NCI-H1930 (cell line): Measurements from ENCODE around the gene CYP24A1.
A peak's percentile ranks its signal among the peaks of the same experiment; 100 is the strongest.

Source experiments
- DNase-seq, 2 experiments: peaks; one replicate each; lab custom pipeline; 2025; lab: John Stamatoyannopoulos, UW

Gene CYP24A1

DNA sequence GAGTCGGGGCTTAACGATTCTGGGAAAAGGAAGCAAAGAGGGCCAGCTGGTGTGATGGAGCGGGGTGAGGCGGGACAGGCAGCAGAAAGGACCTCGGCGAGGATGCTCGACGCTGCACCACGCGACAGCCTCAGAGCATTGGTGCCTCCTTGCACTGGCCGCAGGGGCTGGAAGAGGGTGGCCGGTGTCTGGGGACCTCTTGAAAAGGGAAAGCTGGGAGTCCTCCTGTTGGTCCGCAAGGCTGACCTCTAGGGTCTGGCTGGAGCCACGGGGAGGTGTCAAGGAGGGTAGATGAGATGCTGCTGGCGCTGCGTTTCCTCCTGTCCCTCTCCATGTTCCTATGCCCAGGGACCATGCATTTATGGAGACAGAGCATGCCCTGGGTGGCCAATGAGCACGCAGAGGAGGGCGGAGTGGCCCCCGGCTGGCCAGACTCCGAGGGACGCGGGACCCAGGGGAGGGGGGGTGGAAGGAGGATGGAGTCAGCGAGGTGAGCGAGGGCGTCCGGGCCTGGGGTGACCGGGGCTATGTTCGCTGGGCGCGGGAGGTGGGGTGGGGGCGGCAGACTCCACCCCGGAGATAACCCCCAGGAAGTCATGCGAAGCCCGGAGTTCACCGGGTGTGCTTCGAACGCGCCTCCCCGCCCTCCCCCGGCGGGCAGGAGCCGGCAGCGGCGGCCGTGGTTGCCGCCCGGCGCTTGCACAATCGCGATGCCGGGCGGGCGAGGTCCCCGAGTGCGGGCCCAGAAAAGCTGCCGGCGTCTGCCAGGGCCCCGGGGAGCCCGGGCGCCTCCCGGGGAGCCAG is at the start of gene CYP24A1:
Gene CYP24A1 (minus strand): TSS at position 334 of the 804 bp plus-strand sequence. CDS start 407 bp downstream, outside the sequence.
- no peak for DNase-seq

DNA sequence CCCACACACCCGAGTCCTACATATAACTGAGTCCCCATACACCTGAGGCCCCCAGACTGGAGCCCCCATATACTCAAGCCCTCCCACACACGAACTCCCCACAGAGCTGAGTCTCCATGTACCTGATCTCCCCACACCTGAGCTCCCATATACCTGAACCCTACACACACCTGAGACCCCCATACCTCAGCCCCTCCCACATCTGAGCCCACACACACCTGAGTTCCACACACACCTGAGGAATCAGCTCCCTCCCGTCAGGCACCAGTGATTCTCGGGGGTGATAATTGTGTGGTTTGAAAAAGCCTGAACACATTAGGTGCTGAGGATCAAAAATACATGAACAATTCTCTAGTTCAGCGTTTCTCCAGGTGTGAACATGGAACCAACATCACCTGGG is 49.5 kb upstream of the CYP24A1 start:
- DNase-seq: no peak

DNA sequence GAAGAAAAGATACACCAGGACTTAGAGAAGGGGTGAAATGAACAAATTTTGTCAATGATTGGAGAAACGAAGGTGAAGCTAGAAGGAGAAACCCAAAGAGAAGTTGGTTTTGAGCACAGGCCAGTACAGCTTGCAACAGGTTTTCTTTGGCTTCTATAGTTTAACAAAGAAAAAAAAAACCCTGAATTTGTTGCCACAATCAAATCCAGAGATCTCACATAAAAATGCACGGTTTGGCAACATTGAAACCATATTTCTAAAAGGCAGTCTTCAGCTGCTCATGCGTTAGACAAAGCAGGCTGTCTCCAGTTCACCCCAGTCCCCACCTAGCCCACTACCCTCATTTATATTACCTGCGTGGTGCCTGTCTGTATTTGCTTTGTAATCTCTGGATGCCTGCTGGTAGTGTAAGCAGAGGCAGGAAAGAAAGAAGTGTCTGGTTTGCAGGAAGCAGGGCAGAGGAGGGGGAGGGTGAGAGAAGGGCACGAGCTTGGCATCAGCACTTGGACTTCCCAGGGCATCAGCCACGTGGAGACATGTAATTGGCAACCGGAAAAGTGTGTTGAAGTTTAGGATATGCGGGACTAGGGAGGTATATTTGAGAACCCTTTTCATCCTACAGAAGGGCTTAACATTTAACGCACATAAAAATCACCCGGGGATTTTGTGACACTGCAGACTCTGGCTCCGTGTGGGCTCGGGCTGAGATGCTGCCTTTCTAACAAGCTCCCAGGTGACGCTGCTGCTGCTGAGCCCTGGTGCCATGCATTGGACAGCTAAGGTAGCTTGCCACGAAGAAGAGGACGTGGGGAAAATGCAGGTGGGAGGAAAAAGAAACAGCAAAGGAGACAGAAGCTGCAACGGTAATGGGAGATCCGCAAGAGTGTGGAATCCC is 48.5 kb upstream of the CYP24A1 start:
- no peak for DNase-seq

DNA sequence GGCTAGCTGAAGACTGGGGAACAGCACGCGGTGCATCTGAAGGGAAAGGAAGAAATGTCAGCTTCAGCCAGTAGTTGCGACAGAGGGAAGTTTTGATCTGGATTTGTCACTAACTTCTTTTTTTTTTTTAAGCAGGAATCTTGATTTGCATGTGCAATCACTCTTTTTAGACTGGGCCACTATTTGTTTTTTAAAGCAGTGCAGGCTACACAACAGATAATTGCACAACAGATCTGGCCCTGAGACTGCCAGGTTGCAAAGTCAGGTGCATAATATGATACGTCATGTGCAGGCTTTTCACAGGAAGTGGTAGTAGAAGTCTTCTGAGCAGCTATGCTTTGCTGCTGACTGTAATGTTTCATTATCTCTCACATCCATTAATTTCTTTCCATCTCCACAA is 47.6 kb upstream of the CYP24A1 start:
- DNase-seq: no peak

DNA sequence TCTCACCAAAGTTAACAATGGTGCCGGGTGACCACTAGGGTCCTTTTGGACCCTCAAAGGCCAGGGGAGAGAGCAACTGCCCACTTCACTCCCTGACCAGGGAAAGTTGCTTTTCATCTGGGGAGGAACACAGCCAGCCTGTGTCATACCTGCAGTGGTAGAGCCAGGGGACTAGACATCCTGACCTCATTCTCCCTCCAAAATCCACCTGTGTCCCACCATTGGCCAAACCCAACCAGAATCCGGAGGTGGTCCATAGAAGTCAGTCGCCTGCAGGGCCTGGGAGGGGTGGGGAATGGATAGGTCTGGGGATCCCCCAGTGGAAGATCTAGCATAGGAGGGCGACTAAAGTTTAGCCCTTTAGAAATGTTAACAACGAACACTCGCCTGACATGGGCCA is 46.9 kb upstream of the CYP24A1 start:
- DNase-seq: no peak

DNA sequence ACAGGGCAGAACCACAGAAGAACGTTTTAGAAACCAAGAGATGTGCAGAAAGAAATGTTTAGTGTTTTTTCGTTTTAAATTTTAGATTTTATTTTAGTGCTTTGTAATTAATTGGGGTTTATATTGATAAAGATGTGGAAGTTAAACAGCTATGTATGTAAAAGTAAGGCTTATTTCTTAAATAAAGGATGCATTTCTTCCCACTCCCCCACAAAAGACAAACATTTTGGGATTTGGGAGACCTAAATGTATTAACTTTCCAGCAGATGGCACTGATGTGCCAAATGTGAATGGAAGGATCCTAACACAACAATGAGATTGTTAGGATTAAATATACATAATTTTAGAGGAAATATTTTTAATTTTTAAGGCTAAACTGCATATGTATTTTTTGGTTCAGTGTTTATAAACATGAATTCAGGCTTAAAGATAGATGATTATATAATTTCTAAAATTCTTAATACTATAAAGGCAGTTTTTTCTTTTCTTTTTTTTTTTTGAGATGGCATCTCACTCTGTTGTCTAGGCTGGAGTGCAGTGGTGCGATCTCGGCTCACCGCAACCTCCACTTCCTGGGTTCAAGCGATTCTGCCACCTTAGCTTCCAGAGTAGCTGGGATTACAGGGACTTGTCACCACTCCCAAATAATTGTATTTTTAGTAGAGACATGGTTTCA is 46.1 kb upstream of the CYP24A1 start:
- DNase-seq: peak; percentile 22 to 27

DNA sequence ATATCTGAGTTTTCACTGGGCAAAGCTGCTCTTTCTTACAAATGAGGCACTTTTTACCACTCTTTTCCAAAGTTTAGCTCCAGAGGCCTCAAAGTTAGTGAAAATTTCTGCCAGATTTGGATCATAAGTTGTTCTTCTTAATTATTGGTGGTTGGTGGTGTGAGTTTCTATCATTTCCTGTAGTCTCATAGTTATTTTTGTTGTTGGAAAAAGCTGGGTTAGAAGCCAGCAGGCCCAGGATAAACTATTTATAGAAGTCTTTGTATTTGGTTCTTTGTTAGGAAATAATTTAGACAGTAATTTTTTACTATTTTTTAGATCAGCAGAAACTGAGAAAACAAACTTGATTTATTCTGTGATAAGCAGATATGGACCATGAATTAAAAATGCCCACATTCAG is 44.7 kb upstream of the CYP24A1 start:
- DNase-seq: no peak

DNA sequence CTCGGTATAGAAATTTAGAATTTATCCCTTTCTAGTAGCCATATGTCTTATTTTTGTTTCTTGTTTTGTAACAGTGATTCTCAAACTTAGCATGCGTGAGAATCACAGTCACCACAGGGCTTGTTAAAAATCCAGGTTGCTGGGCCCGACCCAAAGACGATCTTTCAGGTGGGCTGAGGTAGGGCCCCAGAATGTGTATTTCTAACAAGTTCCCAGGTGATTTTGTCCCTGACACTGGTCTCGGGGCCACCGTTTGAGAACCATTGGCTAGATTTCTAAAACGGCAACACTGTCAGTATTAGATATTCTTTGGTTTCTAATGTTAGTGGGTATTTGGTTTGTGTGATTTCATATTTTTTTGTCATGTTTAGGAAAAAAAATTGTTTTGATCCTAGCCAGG is 44.0 kb upstream of the CYP24A1 start:
- DNase-seq: no peak

DNA sequence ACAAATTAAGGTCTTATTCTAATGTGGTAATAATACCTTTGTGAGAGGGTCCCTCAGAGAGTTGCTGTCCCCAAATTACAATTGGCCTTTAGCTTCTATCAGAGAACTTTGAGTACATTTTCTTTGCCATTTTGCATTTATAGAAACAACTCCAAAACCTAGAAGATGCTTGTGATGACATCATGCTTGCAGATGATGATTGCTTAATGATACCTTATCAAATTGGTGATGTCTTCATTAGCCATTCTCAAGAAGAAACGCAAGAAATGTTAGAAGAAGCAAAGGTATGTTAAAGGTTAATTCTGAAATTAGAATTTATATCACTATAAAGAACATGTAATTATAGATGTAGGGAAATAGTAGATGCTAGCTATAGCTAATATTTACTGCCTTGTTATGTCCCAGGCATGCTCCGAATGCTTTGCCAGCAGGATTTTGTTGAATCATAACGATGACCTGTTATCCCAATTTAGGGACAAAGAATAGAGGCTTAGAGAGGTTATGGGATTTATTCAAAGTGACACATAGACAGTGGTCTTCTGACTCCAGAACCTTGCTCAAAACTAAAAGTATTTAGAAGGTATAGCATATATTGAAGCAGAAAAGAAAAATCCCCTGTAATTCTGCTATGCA is 41.5 kb upstream of the CYP24A1 start:
- DNase-seq: no peak

DNA sequence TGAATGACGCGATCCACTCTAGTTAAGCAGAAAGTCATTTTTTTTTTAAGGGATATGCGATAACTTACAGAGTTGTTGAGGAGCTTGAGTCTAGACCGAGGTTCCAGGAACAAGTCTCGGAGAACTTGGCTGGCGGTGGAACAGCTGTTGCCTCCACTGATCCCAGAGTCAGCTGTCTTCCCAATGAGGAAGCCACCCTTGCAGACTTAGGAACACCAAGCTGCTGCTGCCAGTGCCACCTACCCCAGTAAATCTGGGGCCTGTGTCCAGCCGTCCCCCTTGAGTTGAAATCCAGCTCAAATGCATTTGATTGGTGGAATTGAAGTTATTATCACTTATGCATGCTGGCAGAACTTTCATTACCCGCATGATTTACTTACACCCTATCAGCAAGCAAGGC is 40.8 kb upstream of the CYP24A1 start:
- no peak for DNase-seq

DNA sequence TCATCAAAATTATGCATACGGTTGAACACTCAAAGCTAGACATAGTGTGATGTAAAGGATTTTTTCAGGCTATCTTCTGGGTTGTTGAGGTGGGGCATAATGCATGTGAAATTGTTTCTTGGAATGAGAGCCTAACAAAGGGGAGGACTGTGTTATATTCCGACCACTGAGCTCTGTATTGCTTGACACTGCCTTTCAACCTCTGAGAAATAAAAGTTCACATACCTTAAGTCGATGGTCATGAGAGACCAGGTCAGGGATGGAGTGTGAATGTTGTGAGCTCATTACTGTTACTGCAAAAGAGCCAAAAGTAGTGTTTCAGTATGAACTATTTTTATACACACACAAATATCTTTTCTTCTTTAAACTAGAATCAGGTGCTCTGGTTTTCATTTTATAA is 39.1 kb upstream of the CYP24A1 start:
- DNase-seq: no peak

DNA sequence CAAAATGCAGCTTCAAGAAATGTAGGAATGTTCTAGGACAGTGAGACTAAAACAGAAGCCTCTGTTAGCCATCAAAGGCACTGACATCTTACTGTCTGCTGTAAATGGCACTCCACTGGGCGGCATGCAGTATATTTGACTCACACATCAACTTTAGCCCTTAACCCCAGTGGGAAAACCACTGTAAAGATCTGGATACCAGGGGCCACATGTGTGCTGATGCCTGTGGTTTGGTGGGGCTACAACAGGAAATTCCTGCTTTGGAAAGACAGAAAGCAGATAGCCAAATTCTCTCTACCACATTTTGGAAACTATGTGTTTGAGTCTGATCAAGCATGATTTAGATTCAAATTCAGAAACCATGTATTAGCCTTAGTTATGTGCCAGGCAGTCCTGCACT is 38.4 kb upstream of the CYP24A1 start:
- no peak for DNase-seq

DNA sequence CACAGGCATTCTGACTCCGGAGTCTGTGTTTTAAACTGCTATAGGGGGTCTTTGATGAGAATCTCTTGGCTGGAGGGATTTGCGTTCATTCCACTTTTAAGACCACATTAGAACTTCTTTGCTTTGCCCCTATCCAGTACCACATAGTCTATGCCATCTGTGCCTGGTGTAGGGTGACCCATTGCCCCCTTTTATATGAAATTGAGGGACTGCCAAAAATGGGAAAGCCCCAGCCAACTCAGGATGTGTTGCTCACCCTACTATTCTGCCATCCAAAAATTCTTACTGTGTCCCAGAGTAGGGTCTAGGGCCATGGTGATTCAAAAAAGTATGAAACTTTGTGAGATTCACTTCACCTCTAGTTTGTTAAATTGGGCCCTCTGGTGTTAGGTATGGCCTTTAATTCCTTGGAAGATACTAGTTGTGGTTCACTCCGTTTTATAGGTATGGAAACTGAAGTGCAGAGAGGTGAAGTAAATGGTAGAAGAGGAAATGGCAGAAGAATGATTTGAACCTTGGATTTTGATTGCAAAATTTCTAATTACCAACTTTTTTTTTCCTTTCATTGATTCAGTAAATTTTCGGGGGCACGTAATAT is 35.5 kb upstream of the CYP24A1 start:
- DNase-seq: no peak

DNA sequence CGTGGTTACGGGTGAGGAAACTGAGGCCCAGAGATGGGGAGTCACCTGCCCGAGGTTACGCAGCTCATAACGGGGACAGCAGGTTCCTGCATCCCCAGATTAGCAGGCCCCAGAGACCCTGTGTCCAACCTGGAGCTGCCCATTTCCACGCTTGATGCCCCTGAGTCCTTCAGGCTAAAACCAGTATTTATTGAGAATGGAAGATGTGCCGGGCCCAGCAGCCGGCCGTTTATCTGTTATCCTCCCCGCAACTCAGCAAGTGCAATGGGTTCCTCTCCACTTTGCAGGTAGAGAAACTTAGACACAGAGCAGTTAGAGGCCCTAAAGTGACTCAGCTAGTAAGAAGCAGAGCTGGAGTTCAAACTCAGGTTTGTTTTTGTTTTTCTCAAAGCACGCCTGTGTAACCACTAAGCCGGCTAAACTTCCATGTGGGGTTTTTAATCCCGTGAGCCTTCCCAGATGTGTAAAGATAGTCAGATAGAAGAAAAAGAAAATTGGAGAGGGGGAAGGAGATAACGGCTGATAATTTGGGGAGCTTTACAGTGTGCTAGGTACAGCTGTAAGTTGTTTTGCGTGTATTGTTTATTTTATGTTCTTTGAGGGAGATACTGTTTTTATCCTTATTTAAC is 34.9 kb upstream of the CYP24A1 start:
- DNase-seq: no peak

DNA sequence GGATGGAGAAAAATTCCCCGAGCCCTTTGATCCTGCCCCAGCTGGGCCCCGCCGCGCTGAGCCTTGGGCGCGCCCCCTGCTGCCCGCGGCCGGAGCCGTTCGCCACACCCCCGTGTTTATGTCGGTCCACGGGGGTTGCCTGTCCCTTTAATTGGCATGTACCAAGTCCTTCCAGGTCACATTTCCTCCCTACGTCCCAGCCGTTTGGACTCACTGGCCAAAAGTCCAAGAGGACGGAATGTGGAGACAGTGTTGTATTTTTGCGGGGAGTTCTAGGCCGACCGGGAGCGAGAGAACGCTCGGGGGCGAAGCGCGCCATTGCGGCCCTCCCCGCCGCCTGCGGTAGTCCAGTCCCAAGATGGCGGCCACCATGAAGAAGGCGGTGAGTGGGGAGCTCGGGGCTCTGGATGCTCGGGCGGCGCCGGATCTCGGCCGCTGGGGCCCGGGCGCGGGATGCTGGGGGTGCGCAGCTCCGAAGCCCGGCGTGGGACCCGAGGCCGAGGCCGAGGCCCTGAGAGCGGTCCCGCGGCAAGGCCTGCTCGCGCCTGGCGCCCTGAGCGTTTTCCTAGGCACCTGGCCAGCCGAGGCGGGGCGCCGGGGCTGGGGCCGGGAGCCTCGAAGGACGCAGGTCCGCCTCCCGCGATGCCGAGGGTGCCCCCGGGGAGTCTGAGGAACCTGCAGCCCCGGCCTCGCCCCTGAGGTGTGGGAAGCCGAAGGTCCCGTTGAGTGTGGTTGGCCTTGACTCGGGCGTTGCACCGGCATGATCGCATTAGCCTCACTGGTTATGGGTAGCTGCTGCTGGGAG is 34.2 kb upstream of the CYP24A1 start, which contains the start of gene PFDN4:
Gene PFDN4 (plus strand): TSS at position 345 of the 805 bp plus-strand sequence. CDS start 14 bp downstream, at position 359.
- DNase-seq: peak; percentile 66 to 85

DNA sequence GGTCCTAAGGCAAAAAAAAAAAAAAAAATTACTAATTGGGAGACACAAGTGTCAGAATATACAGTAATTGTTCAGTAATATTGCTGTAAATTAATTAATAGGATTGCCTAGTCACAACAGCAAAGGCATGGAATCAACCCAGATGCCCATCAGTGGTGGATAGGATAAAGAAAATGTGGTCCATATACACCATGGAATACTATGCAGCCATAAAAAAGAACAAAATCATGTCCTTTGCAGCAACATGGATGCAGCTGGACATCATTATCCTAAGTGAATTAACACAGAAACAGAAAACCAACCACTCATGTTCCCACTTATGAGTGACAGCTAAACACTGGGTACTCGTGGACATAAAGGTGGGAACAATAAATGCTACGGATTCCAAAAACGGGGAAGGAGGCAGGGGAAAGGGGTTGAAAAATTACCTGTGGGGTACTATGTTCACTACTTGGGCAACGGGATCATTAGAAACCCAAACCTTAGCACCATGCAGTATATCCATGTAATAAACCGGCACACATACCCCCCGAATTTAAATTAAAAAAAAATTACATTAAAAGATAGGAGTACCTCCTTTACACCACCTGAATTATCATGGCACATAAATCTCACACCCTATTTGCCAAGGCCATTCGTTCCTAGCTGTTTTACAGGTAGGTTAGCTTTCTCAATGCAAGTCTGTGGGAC is 33.4 kb upstream of the CYP24A1 start:
- no peak for DNase-seq

DNA sequence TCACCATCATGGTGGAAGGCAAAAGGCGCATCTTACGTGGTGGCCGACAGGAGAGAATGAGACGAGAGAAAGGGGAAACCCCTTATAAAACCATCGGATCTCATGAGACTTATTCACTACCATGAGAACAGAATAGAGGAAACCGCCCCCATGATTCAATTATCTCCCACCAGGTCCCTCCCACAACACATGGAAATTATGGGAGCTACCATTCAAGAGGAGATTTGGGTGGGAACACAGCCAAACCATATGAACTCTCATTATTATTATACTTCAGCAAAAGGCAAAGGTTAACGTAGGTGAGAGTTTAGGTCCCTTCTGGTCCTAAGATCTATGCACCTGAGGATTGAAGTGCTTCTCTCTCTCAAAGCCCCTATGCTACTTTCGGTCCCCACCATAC is 31.7 kb upstream of the CYP24A1 start:
- DNase-seq: no peak

DNA sequence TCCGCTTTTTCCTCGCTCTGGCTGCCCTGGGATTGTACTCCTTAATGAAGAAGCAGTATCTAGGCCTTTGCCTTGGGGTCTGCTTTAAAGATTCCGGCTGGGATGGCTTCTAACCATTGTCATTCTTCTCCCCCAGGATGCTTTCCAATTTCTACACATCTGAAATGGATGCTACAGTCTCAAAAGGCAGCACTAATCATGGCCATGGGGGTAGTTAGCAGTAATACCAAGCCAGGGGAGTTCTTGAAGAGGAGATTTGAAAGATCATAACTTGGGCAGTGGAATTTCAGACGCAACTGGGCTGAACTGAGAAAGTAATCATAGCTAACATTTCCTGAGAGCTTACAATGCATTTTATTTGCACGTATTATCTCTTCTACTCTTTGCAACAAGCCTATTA is 30.7 kb upstream of the CYP24A1 start:
- no peak for DNase-seq

DNA sequence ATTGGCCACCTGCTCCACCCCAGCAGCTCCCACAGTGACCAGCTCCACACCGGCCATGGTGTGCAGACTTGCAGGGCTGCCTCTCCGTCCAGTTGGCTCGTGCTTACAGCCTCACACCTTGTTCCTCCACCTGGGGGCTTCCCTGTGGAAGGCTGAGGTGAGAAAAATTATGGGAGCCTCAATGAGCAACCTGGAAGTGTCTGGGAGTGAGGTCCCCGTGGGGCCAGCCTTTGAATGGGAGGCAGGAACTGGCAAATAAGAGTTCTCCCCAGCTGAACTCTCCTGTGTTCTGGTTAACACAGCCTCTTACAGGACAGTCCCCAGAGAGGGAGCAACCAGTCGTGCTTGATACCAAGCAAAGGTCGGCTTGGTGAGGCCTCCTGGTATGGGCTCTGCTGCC is 30.3 kb upstream of the CYP24A1 start:
- DNase-seq: no peak

DNA sequence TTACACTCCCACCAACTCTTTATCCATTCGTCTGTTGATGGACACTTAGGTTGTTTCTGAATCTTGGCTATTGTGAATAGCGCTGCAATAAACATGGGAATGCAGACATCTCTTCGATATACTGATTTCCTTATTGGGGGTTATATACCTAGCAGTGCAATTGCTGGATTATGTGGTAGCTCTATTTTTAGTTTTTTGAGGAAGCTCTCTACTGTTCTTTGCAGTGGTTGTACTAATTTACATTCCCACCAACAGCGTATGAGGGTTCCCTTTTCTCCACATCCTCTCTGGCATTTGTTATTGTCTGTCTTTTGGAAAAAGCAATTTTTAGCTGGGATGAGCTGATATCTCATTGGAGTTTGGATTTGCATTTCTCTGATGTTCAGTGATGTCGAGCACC is 29.5 kb upstream of the CYP24A1 start:
- no peak for DNase-seq
